Glutamatergic neuron (in vitro differentiated cells): ENCODE measurements around the gene OSBPL2. TPM values are rescaled to one million over a fixed set of nuclear protein-coding genes. Genes with fewer than 3 reads are reported as not detected.

Source experiments
- DNase-seq: peaks from one replicate; pipeline ENCODE4 v3.0.0; 2022
- H3K27ac Mint-ChIP-seq: one replicate; pipeline ENCODE4 v1.8.0; 2020; ENCODE audit warnings: mild to moderate bottlenecking, mixed read lengths, inconsistent platforms; ENCODE audit not compliant: unreplicated experiment
- H3K27me3 Mint-ChIP-seq: one replicate; pipeline ENCODE4 v1.8.0; 2020; ENCODE audit warnings: mild to moderate bottlenecking, moderate library complexity, mixed read lengths, inconsistent platforms; ENCODE audit not compliant: unreplicated experiment
- H3K36me3 Mint-ChIP-seq: one replicate; pipeline ENCODE4 v1.8.0; 2020; ENCODE audit warnings: mild to moderate bottlenecking, mixed read lengths, inconsistent platforms; ENCODE audit not compliant: unreplicated experiment
- H3K4me1 Mint-ChIP-seq: one replicate; pipeline ENCODE4 v1.8.0; 2020; ENCODE audit warnings: mild to moderate bottlenecking, low read depth, mixed read lengths, inconsistent platforms; ENCODE audit not compliant: unreplicated experiment
- H3K4me3 Mint-ChIP-seq: one replicate; pipeline ENCODE4 v1.8.0; 2020; ENCODE audit warnings: mild to moderate bottlenecking, mixed read lengths, inconsistent platforms; ENCODE audit not compliant: unreplicated experiment
- H3K9me3 Mint-ChIP-seq: one replicate; pipeline ENCODE4 v1.8.0; 2020; ENCODE audit warnings: mild to moderate bottlenecking, moderate library complexity, mixed read lengths, inconsistent platforms; ENCODE audit not compliant: unreplicated experiment
- total RNA-seq: library from RNA; stranded (reverse); fragmentation: NEBNext Ultra II Directional; extraction: Animal tissue kit (Norgen Biotek cat#: 25700); gene quantifications from one replicate; pipeline ENCODE4 v1.2.1, GENCODE V29; 2021; ENCODE audit not compliant: unreplicated experiment
- TF ChIP-seq, protein P1 (sequence below): fragments of 200-600 bp; sonication (generic); IDR thresholded peaks from one replicate; pipeline ENCODE4 v1.5.0; 2021; ENCODE audit not compliant: partially characterized antibody, unreplicated experiment

OSBPL2 gene
- total RNA-seq, 1 donor from 2014 or later, result 42.6 TPM

DNA sequence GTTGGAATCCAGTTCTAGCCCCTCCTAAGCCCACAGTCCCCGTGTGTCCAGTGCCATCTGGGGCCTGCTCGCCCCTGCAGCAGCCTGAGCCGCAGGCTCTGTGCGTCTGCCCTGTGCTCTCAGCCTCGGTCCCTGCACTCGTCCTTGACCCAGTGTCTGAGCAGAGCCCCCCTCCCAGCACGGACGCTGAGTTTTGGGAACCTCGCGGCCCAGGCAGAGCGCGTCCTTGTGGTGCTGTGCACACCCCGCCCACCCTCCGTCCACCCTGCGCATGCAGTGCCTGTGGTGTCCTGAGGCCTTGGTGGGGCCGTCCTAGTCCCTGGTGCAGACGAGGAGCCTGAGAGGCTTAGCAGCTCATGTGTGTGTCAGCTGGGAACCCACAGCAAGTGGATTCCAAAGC lies 31.6 kb downstream of the OSBPL2 start:
- Mint-ChIP-seq H3K9me3 (peaks cover 3% of the 10 kb centered on the region), H3K36me3 (peaks cover 13% of the 10 kb centered on the region), H3K27me3 (peaks cover 7% of the 10 kb centered on the region), H3K27ac (peak overlapping the region; percentile 48), H3K4me3 (peak overlapping the region; percentile 70), H3K4me1 (peaks cover 20% of the 10 kb centered on the region)
- peak; percentile 51 for DNase-seq
- TF ChIP-seq, protein P1, sequence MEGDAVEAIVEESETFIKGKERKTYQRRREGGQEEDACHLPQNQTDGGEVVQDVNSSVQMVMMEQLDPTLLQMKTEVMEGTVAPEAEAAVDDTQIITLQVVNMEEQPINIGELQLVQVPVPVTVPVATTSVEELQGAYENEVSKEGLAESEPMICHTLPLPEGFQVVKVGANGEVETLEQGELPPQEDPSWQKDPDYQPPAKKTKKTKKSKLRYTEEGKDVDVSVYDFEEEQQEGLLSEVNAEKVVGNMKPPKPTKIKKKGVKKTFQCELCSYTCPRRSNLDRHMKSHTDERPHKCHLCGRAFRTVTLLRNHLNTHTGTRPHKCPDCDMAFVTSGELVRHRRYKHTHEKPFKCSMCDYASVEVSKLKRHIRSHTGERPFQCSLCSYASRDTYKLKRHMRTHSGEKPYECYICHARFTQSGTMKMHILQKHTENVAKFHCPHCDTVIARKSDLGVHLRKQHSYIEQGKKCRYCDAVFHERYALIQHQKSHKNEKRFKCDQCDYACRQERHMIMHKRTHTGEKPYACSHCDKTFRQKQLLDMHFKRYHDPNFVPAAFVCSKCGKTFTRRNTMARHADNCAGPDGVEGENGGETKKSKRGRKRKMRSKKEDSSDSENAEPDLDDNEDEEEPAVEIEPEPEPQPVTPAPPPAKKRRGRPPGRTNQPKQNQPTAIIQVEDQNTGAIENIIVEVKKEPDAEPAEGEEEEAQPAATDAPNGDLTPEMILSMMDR, result no peak

DNA sequence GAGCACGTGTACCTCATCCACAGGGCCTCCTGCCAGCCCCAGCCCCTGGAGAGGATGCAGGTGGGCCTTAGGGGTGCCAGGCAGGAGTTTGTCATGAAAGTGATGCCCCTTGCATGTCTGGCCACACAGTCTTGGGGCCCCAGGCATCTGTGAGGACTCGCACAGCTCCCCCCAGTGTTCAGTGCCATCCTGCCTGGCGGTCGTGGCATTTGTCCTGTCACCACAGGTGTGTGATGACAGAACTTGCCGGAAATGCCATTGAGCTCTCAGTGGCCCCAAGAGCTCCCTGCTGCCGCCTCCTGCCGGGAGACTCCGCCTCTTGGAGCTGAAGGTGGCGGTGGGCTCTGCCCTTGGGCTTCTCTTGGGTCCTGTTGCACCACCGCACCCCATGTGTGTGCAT lies 33.9 kb downstream of the OSBPL2 start:
- H3K36me3 Mint-ChIP-seq, result no peaks in the 10 kb centered on the region
- no peak overlapping the region for H3K4me3 Mint-ChIP-seq
- TF ChIP-seq, protein P1, result no peak
- no peaks in the 10 kb centered on the region for H3K9me3 Mint-ChIP-seq
- no peak for DNase-seq
- H3K4me1 Mint-ChIP-seq, result peaks cover 19% of the 10 kb centered on the region
- no peak overlapping the region for H3K27ac Mint-ChIP-seq
- H3K27me3 Mint-ChIP-seq, result peaks cover 9% of the 10 kb centered on the region

DNA sequence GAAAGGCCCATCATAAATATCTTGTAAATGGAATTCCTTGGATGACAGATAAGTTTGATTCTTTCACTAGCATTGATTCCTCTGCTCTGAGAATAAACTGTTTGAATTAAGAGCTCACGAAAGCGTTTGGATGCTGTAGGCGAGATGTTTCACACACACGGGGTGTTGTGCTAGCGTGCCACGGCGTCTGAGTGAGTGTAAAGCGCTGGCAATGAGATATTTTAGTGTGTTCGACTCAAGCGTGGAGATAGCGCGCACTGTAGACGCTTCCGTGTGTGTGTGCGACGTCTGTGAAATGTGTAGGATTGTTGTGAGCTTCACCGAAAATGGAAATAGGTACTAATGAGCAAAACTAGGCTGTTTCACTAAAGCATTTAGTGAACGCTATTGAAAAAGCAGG lies 35.1 kb downstream of the OSBPL2 start:
- peaks cover 17% of the 10 kb centered on the region for H3K4me1 Mint-ChIP-seq
- TF ChIP-seq, protein P1, result no peak

DNA sequence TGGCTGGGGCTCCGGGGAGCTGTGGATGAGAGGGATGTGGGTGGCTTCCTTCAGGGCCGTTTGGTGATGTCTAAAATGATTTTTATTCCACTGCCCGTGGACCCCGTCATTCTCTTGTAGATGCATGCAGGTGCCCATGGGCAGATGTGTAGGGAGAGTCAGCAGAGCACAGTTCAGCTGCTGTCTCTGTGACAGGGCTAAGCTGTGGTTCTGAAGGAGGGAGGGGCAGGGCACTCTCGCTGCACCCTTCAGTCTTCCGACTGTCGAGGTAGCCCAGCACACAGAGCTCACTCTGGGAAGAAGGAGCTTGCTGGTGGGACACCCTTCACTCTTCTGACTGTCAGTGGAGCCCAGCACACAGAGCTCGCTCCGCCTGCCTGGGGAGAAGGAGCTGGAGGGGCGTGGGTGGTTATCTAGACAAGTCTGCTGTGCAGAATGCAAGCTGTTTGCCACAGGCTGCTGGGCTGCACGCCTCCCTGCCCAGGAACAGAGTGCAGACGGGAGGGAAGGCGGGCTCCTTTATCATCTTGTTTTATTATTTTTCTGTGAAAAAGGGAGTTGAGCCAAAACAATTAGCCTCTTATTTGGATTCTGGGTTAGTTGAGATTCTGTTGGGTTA lies 36.1 kb downstream of the OSBPL2 start:
- Mint-ChIP-seq H3K4me3 (no peak overlapping the region), H3K27ac (peak overlapping the region; percentile 30), H3K36me3 (peaks cover 5% of the 10 kb centered on the region), H3K9me3 (peaks cover 5% of the 10 kb centered on the region), H3K4me1 (peaks cover 18% of the 10 kb centered on the region), H3K27me3 (peaks cover 13% of the 10 kb centered on the region)
- TF ChIP-seq, protein P1, result no peak
- DNase-seq, result no peak

More for the DNA sequence above, 35.1 kb downstream of the OSBPL2 start:
- H3K4me3 Mint-ChIP-seq, result no peak overlapping the region
- no peak for DNase-seq
- H3K9me3 Mint-ChIP-seq, result peaks cover 2% of the 10 kb centered on the region
- H3K36me3 Mint-ChIP-seq, result no peaks in the 10 kb centered on the region
- H3K27me3 Mint-ChIP-seq, result peaks cover 11% of the 10 kb centered on the region
- no peak overlapping the region for H3K27ac Mint-ChIP-seq

GRCh38 chr20:62275219-62275618 lies 36.9 kb downstream of the OSBPL2 start:
- Mint-ChIP-seq H3K27me3 (peaks cover 13% of the 10 kb centered on the region), H3K27ac (no peak overlapping the region), H3K4me1 (peaks cover 14% of the 10 kb centered on the region), H3K36me3 (peaks cover 5% of the 10 kb centered on the region), H3K4me3 (no peak overlapping the region), H3K9me3 (peaks cover 5% of the 10 kb centered on the region)
- DNase-seq, result no peak
- TF ChIP-seq, protein P1, result no peak
